ENCODE results near the gene HMCN2.

Gene HMCN2

DNA sequence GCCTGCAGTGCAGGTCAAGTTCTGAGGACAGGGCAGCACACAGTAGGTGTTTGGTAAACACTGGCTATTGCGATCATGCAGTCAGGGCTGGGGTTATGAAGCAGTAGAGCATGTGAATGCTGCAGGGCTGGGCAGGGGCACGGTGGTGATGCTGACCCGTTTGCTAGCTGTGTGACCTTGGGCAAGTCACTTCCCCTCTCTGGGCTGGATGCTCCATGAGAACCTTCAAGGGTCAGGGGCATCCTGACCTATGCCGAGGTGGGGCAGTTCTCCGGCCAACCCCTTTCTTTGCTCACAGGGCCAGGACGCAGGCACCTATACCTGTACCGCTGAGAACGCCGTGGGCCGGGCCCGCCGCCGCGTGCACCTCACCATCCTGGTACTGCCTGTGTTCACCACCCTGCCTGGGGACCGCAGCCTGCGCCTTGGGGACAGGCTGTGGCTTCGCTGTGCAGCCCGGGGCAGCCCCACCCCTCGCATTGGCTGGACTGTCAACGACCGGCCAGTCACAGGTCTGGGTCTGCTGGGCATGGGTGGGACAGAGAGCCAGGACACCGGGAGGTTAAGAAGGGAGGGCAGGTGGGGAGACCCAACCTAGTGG lies 140.2 kb downstream of the HMCN2 start:
- H3K9ac ChIP-seq (ENCODE audit: low read length) = no peak overlapping the region
- peaks cover 53% of the 10 kb centered on the region for H3K36me3 ChIP-seq (ENCODE audit: insufficient read depth, low read length)
- peaks cover 6% of the 10 kb centered on the region for H3K4me1 ChIP-seq (ENCODE audit: insufficient read depth, low read length)
- no peak overlapping the region for H3K27ac ChIP-seq (ENCODE audit: low read depth, low read length)
- H3K4me3 ChIP-seq (ENCODE audit: low read depth in 1 of 2, low read length in 2 of 2) = no peak overlapping the region
- H3K27me3 ChIP-seq (ENCODE audit: control insufficient read depth in 1 of 2, insufficient read depth in 2 of 2, low read length in 2 of 2) = no peaks in the 10 kb centered on the region
- no peaks in the 10 kb centered on the region for H3K9me3 ChIP-seq (ENCODE audit: low read length)

DNA sequence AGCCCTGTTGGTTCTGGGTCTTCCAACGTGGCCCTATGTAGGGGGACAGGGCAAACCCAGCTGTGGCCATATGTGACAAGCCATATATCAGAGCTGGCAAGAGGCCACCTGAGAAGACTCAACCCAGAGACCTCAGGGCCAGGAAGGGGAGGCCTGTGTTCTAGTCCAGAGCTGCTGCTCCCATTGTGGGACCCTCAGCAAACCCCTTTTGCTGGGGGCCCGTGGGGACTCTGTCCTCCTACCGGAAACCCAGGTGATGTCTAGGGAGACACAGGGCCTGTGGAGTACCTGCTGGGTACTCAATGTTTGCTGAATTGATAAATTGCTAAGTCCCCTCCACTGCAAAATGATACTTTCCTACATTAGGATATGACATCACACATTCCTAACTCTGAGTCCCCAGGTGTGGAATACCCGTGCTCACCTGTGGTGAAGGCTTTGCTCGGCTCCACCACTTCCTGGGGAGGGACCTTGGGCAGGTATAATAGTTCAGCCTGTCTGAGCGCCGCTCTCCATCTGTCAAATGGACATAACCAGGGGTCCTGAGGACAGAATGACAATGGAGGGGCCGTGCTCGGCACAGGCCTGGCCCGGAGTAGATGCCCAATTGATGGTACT lies 140.8 kb downstream of the HMCN2 start:
- H3K4me1 ChIP-seq (ENCODE audit: insufficient read depth, low read length) = peaks cover 10% of the 10 kb centered on the region
- no peaks in the 10 kb centered on the region for H3K27me3 ChIP-seq (ENCODE audit: control insufficient read depth in 1 of 2, insufficient read depth in 2 of 2, low read length in 2 of 2)
- no peaks in the 10 kb centered on the region for H3K9me3 ChIP-seq (ENCODE audit: low read length)
- no peak overlapping the region for H3K27ac ChIP-seq (ENCODE audit: low read depth, low read length)
- no peak overlapping the region for H3K9ac ChIP-seq (ENCODE audit: low read length)
- H3K36me3 ChIP-seq (ENCODE audit: insufficient read depth, low read length) = peaks cover 53% of the 10 kb centered on the region
- no peak overlapping the region for H3K4me3 ChIP-seq (ENCODE audit: low read depth in 1 of 2, low read length in 2 of 2)

DNA sequence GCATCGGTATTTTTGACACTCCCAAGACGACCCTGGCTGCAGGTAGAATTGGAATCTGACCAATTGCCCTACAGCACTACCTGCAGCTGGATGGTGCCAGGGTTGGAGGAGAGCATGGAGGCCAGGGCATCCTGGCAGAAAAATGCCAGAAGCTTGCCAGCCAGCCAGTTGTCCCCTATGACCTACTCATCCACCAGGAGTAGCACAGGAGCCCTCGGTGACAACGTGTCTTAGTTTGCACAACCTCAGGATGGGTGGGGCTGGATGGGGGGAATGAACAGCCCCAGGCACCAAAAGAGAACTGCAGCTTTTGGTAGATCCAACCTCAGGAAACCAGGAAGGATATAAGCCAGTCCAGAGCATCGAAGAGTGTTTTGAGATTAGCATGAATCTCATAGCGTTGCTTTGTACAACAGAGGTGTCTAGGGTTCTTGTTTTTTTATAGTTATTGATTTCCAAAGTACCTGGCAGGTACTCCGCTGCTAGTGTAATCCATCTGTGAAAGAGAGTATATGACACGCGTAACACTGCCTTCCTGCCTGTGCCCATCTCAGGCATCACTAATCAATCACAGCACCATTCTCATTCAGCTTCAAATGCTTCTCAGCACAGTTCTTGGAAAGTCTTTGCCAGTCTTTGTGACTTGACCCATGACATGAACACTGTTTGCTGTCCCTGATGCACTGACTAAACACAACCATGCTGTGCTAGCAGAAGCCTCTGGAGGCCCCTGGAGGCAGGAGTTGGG lies 142.5 kb downstream of the HMCN2 start:
- no peak overlapping the region for H3K27ac ChIP-seq (ENCODE audit: low read depth, low read length)
- no peak overlapping the region for H3K4me3 ChIP-seq (ENCODE audit: low read depth in 1 of 2, low read length in 2 of 2)
- H3K36me3 ChIP-seq (ENCODE audit: insufficient read depth, low read length) = peaks cover 54% of the 10 kb centered on the region
- no peaks in the 10 kb centered on the region for H3K9me3 ChIP-seq (ENCODE audit: low read length)
- H3K9ac ChIP-seq (ENCODE audit: low read length) = no peak overlapping the region
- H3K27me3 ChIP-seq (ENCODE audit: control insufficient read depth in 1 of 2, insufficient read depth in 2 of 2, low read length in 2 of 2) = no peaks in the 10 kb centered on the region
- peaks cover 10% of the 10 kb centered on the region for H3K4me1 ChIP-seq (ENCODE audit: insufficient read depth, low read length)

DNA sequence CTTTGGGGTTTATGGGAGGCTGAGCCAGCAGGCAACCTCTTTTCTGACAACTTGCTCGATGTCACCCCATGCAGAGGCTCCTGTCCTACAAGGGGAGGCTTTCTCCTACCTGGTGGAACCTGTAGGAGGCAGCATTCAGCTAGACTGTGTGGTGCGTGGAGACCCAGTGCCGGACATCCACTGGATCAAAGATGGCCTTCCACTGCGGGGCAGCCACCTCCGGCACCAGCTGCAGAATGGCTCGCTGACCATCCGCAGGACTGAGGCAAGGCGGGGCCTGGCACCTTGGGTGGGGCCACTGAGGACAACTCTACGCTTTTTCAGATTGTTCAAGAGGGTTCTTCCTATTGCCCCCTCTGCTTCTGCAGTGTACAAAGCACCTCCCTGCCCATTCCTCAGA lies 143.1 kb downstream of the HMCN2 start:
- Histone ChIP-seq H3K4me3 (ENCODE audit: low read depth in 1 of 2, low read length in 2 of 2) (no peak overlapping the region), H3K36me3 (ENCODE audit: insufficient read depth, low read length) (peaks cover 59% of the 10 kb centered on the region), H3K9ac (ENCODE audit: low read length) (no peak overlapping the region), H3K27me3 (ENCODE audit: control insufficient read depth in 1 of 2, insufficient read depth in 2 of 2, low read length in 2 of 2) (no peaks in the 10 kb centered on the region), H3K27ac (ENCODE audit: low read depth, low read length) (no peak overlapping the region), H3K9me3 (ENCODE audit: low read length) (no peaks in the 10 kb centered on the region), H3K4me1 (ENCODE audit: insufficient read depth, low read length) (peaks cover 10% of the 10 kb centered on the region)

DNA sequence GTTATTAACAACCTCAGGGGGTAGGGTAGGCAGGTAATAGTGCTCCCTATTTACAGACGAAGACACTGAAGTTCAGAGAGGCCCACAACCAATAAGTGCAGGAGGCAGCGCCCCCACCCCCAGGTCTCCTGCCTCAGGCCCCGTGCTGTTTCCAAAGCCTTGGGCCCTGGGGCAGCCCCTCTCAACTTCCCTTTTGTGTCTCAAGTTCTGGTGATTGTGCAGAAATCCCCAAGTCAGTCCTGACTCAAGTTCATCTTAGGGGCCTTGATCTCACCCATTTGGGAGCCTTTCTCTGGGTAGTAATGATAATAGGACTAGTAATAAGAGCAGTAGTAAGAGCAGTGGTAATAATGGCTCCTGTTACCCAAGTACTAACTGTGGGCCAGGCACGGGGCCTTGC lies 143.7 kb downstream of the HMCN2 start:
- H3K4me1 ChIP-seq (ENCODE audit: insufficient read depth, low read length) = peaks cover 10% of the 10 kb centered on the region
- no peak overlapping the region for H3K27ac ChIP-seq (ENCODE audit: low read depth, low read length)
- no peak overlapping the region for H3K4me3 ChIP-seq (ENCODE audit: low read depth in 1 of 2, low read length in 2 of 2)
- no peaks in the 10 kb centered on the region for H3K9me3 ChIP-seq (ENCODE audit: low read length)
- peaks cover 54% of the 10 kb centered on the region for H3K36me3 ChIP-seq (ENCODE audit: insufficient read depth, low read length)
- H3K9ac ChIP-seq (ENCODE audit: low read length) = no peak overlapping the region
- no peaks in the 10 kb centered on the region for H3K27me3 ChIP-seq (ENCODE audit: control insufficient read depth in 1 of 2, insufficient read depth in 2 of 2, low read length in 2 of 2)

DNA sequence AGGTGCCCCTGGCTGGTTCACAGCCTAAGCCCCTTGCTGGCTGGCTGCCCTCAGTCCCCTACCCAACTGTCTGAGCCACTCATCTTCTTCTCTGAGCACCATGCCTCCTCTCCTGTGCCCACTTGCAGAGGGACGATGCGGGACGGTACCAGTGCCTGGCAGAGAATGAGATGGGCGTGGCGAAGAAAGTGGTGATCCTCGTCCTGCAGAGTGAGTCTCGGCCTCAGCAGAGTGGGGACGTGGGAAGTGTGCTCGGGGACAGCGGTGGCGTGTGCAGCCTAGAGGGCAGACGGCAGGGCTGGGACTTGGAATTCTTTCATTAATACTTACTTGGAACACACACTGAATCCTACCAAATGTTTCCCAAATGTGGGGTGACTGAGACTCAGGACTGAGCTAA lies 144.9 kb downstream of the HMCN2 start:
- Histone ChIP-seq H3K4me1 (ENCODE audit: insufficient read depth, low read length) (peaks cover 10% of the 10 kb centered on the region), H3K4me3 (ENCODE audit: low read depth in 1 of 2, low read length in 2 of 2) (no peak overlapping the region), H3K27ac (ENCODE audit: low read depth, low read length) (no peak overlapping the region), H3K27me3 (ENCODE audit: control insufficient read depth in 1 of 2, insufficient read depth in 2 of 2, low read length in 2 of 2) (no peaks in the 10 kb centered on the region), H3K9ac (ENCODE audit: low read length) (no peak overlapping the region), H3K9me3 (ENCODE audit: low read length) (no peaks in the 10 kb centered on the region), H3K36me3 (ENCODE audit: insufficient read depth, low read length) (peaks cover 51% of the 10 kb centered on the region)

DNA sequence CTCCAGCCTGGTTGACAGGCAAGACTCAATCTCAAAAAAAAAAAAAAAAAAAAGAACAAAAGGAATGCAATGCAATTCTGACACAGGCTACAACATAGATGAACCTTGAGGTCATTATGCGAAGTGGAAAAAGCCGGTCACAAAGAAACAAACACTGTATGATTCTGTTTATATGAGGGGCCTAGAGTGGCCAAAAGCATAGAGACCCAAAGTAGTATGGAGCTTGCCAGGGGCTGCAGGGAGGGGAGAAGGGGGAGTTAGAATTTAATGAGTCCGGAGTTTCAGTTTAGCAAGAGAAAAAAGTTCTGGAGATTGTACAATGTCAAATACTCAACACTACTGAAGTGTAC lies 146.0 kb downstream of the HMCN2 start:
- Histone ChIP-seq H3K9me3 (ENCODE audit: low read length) (no peaks in the 10 kb centered on the region), H3K9ac (ENCODE audit: low read length) (no peak overlapping the region), H3K27ac (ENCODE audit: low read depth, low read length) (no peak overlapping the region), H3K36me3 (ENCODE audit: insufficient read depth, low read length) (peaks cover 46% of the 10 kb centered on the region), H3K27me3 (ENCODE audit: control insufficient read depth in 1 of 2, insufficient read depth in 2 of 2, low read length in 2 of 2) (no peaks in the 10 kb centered on the region), H3K4me1 (ENCODE audit: insufficient read depth, low read length) (peaks cover 10% of the 10 kb centered on the region), H3K4me3 (ENCODE audit: low read depth in 1 of 2, low read length in 2 of 2) (no peak overlapping the region)

DNA sequence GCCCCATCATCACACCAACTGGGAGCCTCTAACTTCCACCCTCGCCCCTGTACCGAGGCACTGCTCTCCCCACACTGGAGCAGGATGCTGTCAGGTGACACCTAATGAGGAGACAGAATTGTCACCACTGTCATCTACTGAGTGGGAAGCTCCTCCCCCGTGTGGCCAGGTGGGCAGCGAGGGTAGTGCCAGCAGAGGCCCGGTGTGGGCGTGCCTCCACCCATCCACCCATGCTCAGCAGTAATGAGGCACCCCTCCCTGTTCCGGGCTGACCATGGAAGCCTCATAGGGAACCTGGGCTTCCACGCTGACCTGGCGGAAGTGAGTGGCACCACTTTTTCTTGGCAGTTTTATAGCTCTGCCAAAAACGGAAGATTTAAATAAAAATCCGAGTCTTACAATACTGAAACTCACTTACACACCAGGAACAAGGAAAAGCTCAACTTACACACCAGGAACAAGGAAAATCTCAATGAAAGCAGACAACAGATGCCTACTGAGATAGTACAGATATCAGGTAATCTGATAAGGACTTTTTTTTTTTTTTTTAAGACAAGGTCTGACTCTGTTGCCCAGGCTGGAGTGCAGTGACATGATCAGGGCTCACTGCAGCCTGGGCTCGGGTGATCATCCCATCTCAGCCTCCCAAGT lies 148.6 kb downstream of the HMCN2 start:
- H3K36me3 ChIP-seq (ENCODE audit: insufficient read depth, low read length) = peaks cover 30% of the 10 kb centered on the region
- no peak overlapping the region for H3K9ac ChIP-seq (ENCODE audit: low read length)
- H3K4me1 ChIP-seq (ENCODE audit: insufficient read depth, low read length) = peaks cover 10% of the 10 kb centered on the region
- no peaks in the 10 kb centered on the region for H3K27me3 ChIP-seq (ENCODE audit: control insufficient read depth in 1 of 2, insufficient read depth in 2 of 2, low read length in 2 of 2)
- H3K27ac ChIP-seq (ENCODE audit: low read depth, low read length) = no peak overlapping the region
- no peak overlapping the region for H3K4me3 ChIP-seq (ENCODE audit: low read depth in 1 of 2, low read length in 2 of 2)
- H3K9me3 ChIP-seq (ENCODE audit: low read length) = no peaks in the 10 kb centered on the region

DNA sequence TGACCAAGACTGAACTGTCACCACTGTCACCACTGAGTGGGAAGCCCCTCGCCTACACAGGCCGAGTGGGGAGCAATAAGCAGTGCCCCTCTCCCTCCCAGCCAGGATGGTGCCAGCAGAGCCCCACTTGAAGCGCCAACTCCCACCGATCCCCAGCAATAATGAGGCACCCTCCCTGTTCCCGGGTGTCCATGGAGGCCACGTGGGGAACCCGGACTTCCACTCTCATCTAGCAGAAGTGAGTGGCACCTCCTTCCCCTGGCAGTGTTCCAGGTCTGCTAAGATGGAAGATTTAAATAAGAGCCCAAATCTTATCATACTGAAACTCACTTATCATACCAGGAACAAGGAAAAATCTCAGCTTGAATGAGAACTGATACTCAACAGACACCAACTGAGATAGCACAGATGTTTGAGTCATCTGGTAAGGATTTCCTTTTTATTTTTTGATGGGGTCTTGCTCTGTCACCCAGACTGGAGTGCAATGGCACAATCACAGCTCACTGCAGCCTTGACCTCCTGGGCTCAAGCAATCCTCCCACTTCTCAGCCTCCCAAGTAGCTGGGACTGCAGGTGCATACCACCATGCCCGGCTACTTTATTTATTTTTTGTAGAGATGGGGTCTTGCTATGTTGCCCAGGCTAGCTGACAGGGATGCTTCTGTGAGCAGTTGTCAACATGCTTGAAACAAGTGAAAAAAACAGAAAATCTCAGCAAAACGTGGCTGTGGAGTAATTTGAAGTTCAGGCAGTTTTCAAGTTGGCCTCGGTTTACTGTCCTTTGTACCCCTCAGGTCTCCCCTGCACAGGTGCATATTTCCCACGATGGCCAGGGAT lies 149.6 kb downstream of the HMCN2 start:
- H3K27ac ChIP-seq (ENCODE audit: low read depth, low read length) = no peak overlapping the region
- H3K4me1 ChIP-seq (ENCODE audit: insufficient read depth, low read length) = peaks cover 10% of the 10 kb centered on the region
- peaks cover 20% of the 10 kb centered on the region for H3K36me3 ChIP-seq (ENCODE audit: insufficient read depth, low read length)
- no peak overlapping the region for H3K4me3 ChIP-seq (ENCODE audit: low read depth in 1 of 2, low read length in 2 of 2)
- H3K27me3 ChIP-seq (ENCODE audit: control insufficient read depth in 1 of 2, insufficient read depth in 2 of 2, low read length in 2 of 2) = no peaks in the 10 kb centered on the region
- no peaks in the 10 kb centered on the region for H3K9me3 ChIP-seq (ENCODE audit: low read length)
- no peak overlapping the region for H3K9ac ChIP-seq (ENCODE audit: low read length)

DNA sequence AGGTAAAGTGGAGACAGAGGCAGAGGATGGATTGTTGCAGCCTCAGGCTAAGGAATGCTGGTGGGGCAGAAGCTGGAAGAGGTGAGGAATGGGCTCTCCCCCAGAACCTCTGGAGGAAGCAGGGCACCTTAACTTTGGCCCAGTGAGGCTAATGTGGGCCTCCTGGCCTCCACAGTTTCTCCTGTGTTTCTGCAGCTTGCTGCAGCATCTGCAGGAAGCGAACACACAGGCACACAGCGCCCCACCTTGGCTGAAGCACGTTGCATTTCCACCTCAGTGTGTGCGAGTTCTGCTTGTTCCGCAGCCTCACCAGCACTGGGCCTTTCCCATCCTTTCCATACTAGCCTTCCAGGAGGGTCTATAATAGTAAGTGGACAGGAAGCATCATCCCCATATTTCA lies 152.0 kb downstream of the HMCN2 start:
- no peaks in the 10 kb centered on the region for H3K9me3 ChIP-seq (ENCODE audit: low read length)
- H3K4me3 ChIP-seq (ENCODE audit: low read depth in 1 of 2, low read length in 2 of 2) = no peak overlapping the region
- H3K27me3 ChIP-seq (ENCODE audit: control insufficient read depth in 1 of 2, insufficient read depth in 2 of 2, low read length in 2 of 2) = no peaks in the 10 kb centered on the region
- H3K9ac ChIP-seq (ENCODE audit: low read length) = no peak overlapping the region
- H3K36me3 ChIP-seq (ENCODE audit: insufficient read depth, low read length) = peaks cover 17% of the 10 kb centered on the region
- H3K27ac ChIP-seq (ENCODE audit: low read depth, low read length) = no peak overlapping the region
- H3K4me1 ChIP-seq (ENCODE audit: insufficient read depth, low read length) = peaks cover 5% of the 10 kb centered on the region

DNA sequence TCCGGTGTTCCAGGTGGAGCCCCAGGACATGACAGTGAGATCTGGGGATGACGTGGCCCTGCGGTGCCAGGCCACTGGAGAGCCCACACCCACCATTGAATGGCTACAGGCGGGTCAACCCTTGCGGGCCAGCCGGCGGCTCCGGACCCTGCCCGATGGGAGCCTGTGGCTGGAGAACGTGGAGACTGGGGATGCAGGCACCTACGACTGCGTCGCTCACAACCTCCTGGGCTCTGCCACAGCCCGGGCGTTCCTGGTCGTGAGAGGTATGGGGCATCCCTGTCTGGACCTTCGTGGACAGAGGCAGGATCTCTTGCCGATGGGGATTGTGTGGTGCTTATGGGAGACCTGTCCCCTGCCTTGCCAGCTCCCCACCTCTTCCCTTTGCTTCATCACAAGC lies 153.2 kb downstream of the HMCN2 start:
- no peaks in the 10 kb centered on the region for H3K27me3 ChIP-seq (ENCODE audit: control insufficient read depth in 1 of 2, insufficient read depth in 2 of 2, low read length in 2 of 2)
- peaks cover 16% of the 10 kb centered on the region for H3K4me1 ChIP-seq (ENCODE audit: insufficient read depth, low read length)
- H3K27ac ChIP-seq (ENCODE audit: low read depth, low read length) = no peak overlapping the region
- no peak overlapping the region for H3K4me3 ChIP-seq (ENCODE audit: low read depth in 1 of 2, low read length in 2 of 2)
- no peak overlapping the region for H3K9ac ChIP-seq (ENCODE audit: low read length)
- H3K36me3 ChIP-seq (ENCODE audit: insufficient read depth, low read length) = peaks cover 8% of the 10 kb centered on the region
- H3K9me3 ChIP-seq (ENCODE audit: low read length) = no peaks in the 10 kb centered on the region

All from muscle layer of colon (tissue), 2 donors.